ENCODE measurements around the gene SHCBP1. TPM values are rescaled to one million over a fixed set of nuclear protein-coding genes. Genes with fewer than 3 reads are reported as not detected.
"Not testable (repeated sequence)": the region's sequence is repeated elsewhere in the genome, so short reads cannot be mapped to it uniquely, and the experiment has no call there.

Gene SHCBP1
- total RNA-seq, 2 experiments from 2014 or later, result 0.69 to 1.1 TPM

GRCh38 chr16:46558018-46558417, 63.2 kb downstream of the SHCBP1 start:
- Mint-ChIP-seq H3K27me3 (peaks cover 18% of the 10 kb centered on the region), H3K4me1 (ENCODE audit: low read depth) (no peaks in the 10 kb centered on the region), H3K9me3 (no peaks in the 10 kb centered on the region), H3K27ac (no peak overlapping the region), H3K36me3 (ENCODE audit: low read depth) (no peaks in the 10 kb centered on the region), H3K4me3 (no peak overlapping the region)
- Histone ChIP-seq H3K9me3 (ENCODE audit: control insufficient read depth in 1 of 2, insufficient read depth in 1 of 2, low read length in 2 of 2) (no peaks in the 10 kb centered on the region), H3K4me1 (ENCODE audit: insufficient read depth, low read length) (no peaks in the 10 kb centered on the region), H3K27ac (ENCODE audit: low read depth in 1 of 2, low read length in 2 of 2) (no peak overlapping the region), H3K4me3 (ENCODE audit: low read length) (no peak overlapping the region), H3K27me3 (ENCODE audit: control insufficient read depth in 1 of 2, insufficient read depth in 2 of 2, low read length in 2 of 2) (peaks cover 2 to 4% of the 10 kb centered on the region in 2 experiments), H3K36me3 (ENCODE audit: insufficient read depth, low read length) (no peaks in the 10 kb centered on the region)
- no peak for ATAC-seq (ENCODE audit: poor library complexity)
- DNase-seq, result no peak
- no peak for TF ChIP-seq CTCF (IDR thresholded peaks at IDR 0.05)
- CTCF ChIA-PET, result no interaction called here
- intact Hi-C loops (cut with DNase I, micrococcal nuclease), result no loop called here
- POLR2A ChIA-PET, result no interaction called here

- intact Hi-C loops (cut with DNase I, micrococcal nuclease), result no loop called here
- TF ChIP-seq CTCF (IDR thresholded peaks at IDR 0.05), result no peak
- Mint-ChIP-seq H3K4me1 (ENCODE audit: low read depth) (no peaks in the 10 kb centered on the region), H3K4me3 (no peak overlapping the region), H3K9me3 (no peaks in the 10 kb centered on the region), H3K36me3 (ENCODE audit: low read depth) (no peaks in the 10 kb centered on the region), H3K27ac (no peak overlapping the region), H3K27me3 (peaks cover 20% of the 10 kb centered on the region)
- ATAC-seq (ENCODE audit: poor library complexity) (no peak), DNase-seq (no peak)
- no peak overlapping the region for H3K27ac ChIP-seq (ENCODE audit: low read depth in 1 of 2, low read length in 2 of 2)
- H3K4me3 ChIP-seq (ENCODE audit: low read length), result no peak overlapping the region
- POLR2A ChIA-PET, result no interaction called here
- no peaks in the 10 kb centered on the region for H3K4me1 ChIP-seq (ENCODE audit: insufficient read depth, low read length)
- CTCF ChIA-PET, result no interaction called here
- no peaks in the 10 kb centered on the region for H3K36me3 ChIP-seq (ENCODE audit: insufficient read depth, low read length)
- H3K27me3 ChIP-seq (ENCODE audit: control insufficient read depth in 1 of 2, insufficient read depth in 2 of 2, low read length in 2 of 2), result peaks cover 0 to 4% of the 10 kb centered on the region in 2 experiments
- H3K9me3 ChIP-seq (ENCODE audit: control insufficient read depth in 1 of 2, insufficient read depth in 1 of 2, low read length in 2 of 2), result no peaks in the 10 kb centered on the region
These were observed 65.2 kb downstream of the SHCBP1 start for GRCh38 chr16:46555951-46556350.

GRCh38 chr16:46554435-46554834, 66.7 kb downstream of the SHCBP1 start:
- POLR2A ChIA-PET, result not testable (repeated sequence)

More at GRCh38 chr16:46554435-46554834, 66.7 kb downstream of the SHCBP1 start:
- peaks cover 26% of the 10 kb centered on the region for H3K27me3 Mint-ChIP-seq
- not testable (repeated sequence) for H3K4me1 ChIP-seq (ENCODE audit: insufficient read depth, low read length); H3K4me1 Mint-ChIP-seq (ENCODE audit: low read depth); H3K27ac ChIP-seq (ENCODE audit: low read depth in 1 of 2, low read length in 2 of 2); H3K27ac Mint-ChIP-seq; H3K4me3 ChIP-seq (ENCODE audit: low read length); H3K9me3 ChIP-seq (ENCODE audit: control insufficient read depth in 1 of 2, insufficient read depth in 1 of 2, low read length in 2 of 2); H3K36me3 Mint-ChIP-seq (ENCODE audit: low read depth); ATAC-seq (ENCODE audit: poor library complexity); H3K27me3 ChIP-seq (ENCODE audit: control insufficient read depth in 1 of 2, insufficient read depth in 2 of 2, low read length in 2 of 2); H3K4me3 Mint-ChIP-seq; H3K9me3 Mint-ChIP-seq; H3K36me3 ChIP-seq (ENCODE audit: insufficient read depth, low read length)
- intact Hi-C loops (cut with DNase I, micrococcal nuclease), result loop anchor here (1.0 to 5.0 kb wide), 3 partner anchors 53 to 353 kb away; no protein-coding TSS in a partner anchor
- CTCF ChIA-PET, result interaction anchor here (1.2 to 2.0 kb wide), 2 partner anchors 8 to 52 kb away, joined by 4 to 6 read pairs; no protein-coding TSS in a partner anchor
- peak; percentile 52 for TF ChIP-seq CTCF (IDR thresholded peaks at IDR 0.05)
- DNase-seq, result peak; percentile 5 to 61 (median 30)
